B cell (primary cell): Measurements from ENCODE around the gene B3GNT7.

Source experiments
- CTCF ChIP-seq: fragments of 200-600 bp; IDR thresholded peaks from one replicate; pipeline ENCODE4 v1.8.0; 2022; ENCODE audit warnings: antibody characterized with exemption, mild to moderate bottlenecking
- EZH2 ChIP-seq: IDR thresholded peaks from 2 replicates; pipeline ENCODE4 v1.6.1; 2012; ENCODE audit warnings: borderline replicate concordance, low read depth, mild to moderate bottlenecking, moderate library complexity, low read length; ENCODE audit not compliant: insufficient read depth, poor library complexity, severe bottlenecking

GRCh38 chr2:231384970-231385369 lies 10.5 kb upstream of the B3GNT7 start:
- TF ChIP-seq CTCF (no peak), EZH2 (no peak)
